DMS153 treated with DMSO at 0.1 percent for 48 hours (cell line): ENCODE results near the gene TAF11L4.
"Not testable (repeated sequence)": the region's sequence is repeated elsewhere in the genome, so short reads cannot be mapped to it uniquely, and the experiment has no call there.

ENCODE experiments used
- DNase-seq: peaks from one replicate; lab custom pipeline; 2025; ENCODE audit not compliant: unreplicated experiment; lab: John Stamatoyannopoulos, UW

The TAF11L4 gene

DNA sequence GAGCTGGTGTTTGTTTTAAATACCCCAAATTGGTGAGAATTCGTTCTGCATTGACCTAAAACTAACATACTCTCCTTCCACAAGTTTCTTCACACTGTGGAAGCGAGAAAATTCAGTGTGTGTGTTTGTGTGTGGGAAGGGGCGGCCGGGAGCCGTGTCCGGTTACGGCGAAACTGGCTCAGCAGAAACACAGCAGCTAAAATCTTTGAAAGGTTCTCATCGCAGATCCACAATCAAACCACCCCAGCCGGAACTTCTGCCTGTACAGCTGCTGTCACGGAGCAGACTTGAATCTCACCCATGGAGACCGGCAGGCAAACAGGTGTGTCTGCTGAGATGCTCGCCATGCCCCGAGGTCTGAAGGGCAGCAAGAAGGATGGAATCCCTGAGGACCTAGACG, at the start of gene TAF11L4:
TSS of gene TAF11L4 (plus strand) at position 301 of the 400 bp plus-strand sequence.
- not testable (repeated sequence) for DNase-seq

DNA sequence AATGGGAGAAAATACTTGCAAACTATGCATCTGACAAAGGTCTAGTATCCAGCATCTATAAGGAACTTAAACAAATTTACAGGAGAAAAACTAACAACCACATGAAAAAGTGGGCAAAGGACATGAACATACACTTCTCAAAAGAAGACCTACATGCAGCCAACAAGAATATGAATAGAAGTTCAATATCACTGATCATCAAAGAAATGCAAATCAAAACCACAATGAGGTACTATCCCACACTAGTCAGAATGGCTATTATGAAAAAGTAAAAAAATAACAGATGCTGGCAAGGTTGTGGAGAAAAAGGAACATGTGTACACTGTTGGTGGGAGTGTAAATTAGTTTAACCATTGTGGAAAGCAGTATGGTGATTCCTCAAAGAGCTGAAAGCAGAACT, 46.5 kb upstream of the TAF11L4 start:
- not testable (repeated sequence) for DNase-seq

DNA sequence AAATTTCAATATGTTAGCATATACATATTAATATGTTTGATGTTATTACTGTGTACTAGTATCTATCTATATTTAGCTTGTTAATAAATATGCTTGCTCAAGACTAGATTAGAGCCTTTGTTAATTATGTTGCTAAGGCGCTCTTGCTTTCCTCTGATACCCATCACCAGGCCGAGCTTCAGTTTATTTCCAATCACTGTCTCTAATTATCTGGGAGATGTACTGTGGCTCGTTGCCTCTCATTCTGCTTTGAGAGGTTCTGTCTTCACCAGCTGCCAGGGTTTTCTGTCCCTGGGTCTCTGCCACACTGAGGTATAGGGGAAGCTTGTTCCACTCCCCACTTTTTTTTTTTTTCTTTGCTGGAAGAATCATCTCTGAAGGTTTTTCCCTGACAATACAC, 44.6 kb upstream of the TAF11L4 start:
- no peak for DNase-seq

DNA sequence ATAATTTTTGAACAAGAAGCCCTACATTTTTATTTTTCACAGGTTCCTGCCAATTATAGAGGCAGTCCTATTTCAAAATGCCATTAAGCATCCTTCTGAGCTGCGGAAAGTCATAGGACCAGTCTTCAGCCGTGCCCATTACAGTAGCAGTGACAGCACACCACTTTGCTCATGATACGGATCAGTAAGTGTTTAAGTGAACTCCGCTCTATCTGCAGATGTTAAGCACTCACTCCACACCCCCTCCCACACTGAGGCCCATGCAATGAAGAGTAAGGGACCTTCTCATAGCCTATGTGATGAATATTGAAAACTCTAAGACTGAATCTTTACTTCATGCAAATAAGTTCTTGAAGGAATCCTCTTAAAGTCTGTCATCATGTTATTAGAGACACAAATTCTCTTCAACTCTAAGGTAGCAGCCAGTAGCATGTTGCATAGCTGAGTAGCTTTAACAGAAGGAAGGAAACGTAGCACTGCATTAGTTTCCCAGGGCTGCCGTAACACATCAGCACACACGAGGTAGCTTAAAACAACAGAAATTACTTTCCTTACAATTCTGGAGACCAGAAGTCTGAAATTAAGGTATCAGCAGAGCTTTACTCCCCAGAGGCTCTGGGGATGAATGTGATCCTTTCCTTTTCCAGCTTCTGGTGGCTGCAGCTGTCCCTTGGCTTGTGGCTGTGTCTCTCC, 43.9 kb upstream of the TAF11L4 start:
- no peak for DNase-seq

DNA sequence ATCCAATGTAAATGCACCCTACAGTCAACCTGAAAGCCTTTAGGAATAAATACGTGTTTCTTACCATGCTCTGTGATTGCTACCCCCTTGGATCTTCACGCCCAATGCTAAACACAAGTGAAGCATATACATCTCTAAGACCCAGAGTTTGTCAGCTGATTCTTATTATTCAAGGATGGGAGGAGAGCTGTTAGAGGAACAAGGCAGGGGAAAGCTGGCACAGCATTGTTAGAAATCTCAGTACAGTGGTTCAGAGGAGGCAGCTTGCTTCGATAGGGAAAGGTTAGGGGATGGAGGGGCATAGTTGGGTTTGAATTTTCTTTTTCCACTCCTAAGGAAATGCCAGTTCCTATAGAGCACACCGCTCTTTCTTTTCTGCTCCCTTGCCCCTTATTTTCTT, 40.2 kb upstream of the TAF11L4 start:
- DNase-seq, result no peak

DNA sequence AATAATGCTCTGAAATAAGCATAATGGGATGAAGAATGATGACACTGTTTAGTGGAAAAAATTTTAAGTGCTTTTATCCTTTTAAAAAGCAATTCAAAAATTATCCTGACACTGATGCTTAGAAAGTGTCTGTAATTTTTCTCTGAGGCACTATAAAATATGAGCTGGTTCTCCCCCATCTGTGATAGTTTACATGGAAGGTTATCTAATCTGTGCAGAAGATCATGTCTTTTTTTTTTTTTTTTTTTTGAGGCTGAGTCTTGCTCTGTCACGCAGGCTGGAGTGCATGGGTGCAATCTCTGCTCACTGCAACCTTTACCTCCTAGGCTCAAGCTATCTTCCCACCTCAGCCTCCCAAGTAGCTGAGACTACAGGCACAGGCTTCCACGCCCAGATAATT, 38.8 kb upstream of the TAF11L4 start:
- DNase-seq, result no peak

DNA sequence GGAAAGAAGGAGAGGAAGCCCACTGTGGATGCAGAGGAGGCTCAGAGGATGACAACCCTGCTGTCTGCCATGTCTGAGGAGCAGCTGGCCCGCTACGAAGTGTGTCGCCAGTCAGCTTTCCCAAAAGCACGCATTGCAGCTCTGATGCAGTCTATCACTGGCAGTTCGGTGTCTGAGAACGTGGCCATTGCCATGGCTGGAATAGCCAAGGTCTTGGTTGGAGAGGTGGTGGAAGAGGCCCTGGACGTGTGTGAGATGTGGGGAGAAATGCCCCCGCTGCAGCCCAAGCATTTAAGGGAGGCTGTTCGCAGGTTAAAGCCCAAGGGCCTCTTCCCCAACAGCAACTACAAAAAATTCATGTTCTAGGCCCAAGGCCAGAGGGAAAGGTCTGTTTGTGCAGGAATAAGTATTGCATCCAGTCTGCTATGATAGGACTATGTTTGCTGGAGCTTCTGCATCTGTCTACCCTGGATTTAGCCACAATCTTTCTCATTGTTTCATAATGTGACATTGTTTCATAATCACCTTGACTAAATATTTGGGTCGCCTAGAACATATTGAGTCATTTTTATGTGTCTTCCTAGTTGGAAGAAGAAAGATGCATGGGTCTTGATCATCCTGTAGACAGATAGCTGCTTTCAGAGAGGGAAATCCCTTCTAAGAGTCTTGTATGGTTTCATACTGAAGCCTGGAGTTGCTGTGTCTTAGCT, 35.0 kb upstream of the TAF11L4 start:
- DNase-seq, result not testable (repeated sequence)

DNA sequence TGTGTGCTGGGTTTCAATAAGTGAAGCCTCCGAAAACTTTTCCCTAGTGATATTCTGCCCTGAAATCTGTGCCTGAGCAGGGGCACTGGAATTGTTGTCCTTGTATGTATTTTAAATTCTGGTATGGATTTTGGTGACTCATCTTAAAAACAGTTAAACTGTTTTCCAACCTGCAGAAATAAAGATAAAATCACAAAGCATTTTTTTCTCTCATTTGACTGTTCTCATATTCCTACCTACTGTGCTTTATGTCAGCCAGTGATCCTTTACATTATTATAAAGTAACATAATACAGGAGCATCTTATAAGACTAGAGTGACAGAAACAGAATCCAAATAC, 34.5 kb upstream of the TAF11L4 start:
- no peak for DNase-seq

DNA sequence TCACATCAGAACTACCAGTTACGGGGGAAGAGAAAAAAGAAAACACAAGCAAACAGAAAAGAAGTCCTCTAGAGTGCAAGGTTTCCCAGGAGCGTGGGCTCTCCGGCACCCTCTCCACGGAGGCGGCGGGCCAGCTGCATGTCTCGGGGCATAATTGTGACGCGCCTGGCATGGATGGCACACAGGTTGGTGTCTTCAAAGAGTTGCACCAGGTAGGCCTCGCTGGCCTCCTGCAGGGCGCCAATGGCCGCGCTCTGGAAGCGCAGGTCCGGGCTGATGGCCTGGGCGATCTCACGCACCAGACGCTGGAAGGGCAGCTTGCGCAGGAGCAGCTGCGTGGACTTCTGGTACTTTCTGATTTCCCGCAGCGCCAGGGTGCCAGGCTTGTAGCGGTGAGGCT, 30.3 kb upstream of the TAF11L4 start:
- DNase-seq, result not testable (repeated sequence)

DNA sequence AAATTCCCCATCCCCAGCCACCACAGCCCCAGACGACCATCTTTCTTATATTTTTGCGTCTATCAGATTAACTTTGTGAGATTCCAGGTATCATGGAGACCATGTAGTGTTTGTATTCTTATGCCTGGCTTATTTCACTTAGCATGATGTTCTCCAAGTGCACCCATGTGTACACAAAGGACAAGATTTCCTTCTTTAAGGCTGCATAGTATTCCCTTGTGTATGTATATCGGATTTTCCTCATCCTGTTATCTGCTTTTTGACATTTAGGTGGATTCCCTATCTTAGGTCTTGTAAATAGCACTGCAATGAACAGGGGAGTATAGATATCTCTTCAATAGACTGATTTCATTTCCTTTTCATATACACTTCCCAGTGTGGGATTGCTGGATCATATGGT, 28.8 kb upstream of the TAF11L4 start:
- DNase-seq, result no peak

DNA sequence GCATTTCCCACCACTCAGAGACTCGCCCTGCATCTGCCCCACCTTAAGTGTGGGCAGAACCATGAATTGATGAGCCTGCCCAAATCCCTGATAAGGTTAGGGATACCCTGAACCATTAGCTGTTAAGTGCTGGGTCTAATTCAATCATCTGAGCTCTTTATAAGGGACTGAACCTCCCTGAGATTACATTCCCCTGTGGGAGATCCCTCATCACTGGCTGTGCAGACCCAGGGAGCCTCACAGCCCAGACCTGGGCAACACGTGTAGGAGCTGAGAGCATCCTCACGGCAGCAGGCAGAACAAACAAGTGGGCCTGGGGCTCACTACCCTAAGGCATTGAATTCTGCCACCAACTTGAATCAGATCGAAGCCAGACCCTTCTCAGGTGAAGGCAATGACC, 24.2 kb upstream of the TAF11L4 start:
- DNase-seq, result no peak

DNA sequence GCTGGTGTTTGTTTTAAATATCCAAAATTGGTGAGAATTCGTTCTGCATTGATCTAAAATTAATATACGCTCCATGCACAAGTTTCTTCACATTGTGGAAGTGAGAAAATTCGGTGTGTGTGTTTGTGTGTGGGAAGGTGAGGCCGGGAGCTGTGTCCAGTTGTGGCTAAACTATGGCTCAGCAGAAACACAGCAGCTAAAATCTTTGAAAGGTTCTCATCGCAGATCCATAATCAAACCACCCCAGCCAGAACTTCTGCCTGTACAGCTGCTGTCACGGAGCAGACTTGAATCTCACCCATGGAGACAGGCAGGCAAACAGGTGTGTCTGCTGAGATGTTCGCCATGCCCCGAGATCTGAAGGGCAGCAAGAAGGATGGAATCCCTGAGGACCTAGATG, 23.7 kb upstream of the TAF11L4 start, which contains the start of gene TAF11L2:
TSS of gene TAF11L2 (plus strand) at position 301 of the 400 bp plus-strand sequence.
- DNase-seq, result not testable (repeated sequence)

DNA sequence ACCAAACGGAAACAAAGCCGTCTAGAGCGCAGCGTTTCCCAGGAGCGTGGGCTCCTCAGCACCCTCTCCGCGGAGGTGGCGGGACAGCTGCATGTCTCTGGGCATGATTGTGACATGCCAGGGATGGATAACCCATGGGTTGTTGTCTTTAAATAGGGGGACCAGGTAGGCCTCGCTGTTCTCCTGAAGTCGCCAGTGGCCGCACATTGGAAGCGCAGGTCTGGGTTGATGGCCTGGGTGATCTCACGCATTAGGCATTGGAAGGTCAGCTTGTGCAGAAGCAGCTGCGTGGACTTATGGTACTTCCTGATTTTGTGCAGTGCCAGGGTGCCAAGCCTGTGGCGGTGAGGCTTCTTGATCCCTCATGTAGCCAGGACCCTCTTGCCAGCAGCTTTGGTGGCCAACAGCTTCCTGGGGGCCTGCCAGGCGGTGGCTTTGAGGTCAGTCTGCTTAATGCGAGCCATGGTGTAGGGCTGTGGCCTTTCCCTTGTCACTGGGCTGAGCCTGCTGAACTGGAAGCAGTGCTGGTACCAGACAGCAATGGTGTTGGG, 9.8 kb upstream of the TAF11L4 start:
- DNase-seq, result no peak

DNA sequence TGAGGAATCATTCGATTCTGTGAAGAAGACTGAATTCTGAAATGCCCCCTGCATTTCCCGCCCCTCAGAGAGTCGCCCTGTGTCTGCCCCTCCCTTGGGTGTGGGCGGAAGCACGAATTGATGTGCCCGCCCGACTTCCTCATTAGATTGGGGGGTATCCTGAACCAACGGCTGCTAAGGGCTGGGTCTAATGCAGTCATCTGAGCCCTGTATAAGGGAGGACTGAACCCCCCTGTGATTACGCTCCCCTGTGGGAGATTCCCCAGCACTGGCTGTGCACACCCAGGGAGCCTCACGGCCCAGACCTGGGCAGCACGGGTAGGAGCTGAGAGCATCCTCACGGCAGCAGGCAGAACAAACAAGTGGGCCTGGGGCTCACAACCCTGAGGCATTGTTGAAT, 4.1 kb upstream of the TAF11L4 start:
- not testable (repeated sequence) for DNase-seq

DNA sequence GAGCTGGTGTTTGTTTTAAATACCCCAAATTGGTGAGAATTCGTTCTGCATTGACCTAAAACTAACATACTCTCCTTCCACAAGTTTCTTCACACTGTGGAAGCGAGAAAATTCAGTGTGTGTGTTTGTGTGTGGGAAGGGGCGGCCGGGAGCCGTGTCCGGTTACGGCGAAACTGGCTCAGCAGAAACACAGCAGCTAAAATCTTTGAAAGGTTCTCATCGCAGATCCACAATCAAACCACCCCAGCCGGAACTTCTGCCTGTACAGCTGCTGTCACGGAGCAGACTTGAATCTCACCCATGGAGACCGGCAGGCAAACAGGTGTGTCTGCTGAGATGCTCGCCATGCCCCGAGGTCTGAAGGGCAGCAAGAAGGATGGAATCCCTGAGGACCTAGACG, 3.5 kb upstream of the TAF11L4 start, which contains the start of gene TAF11L3:
TSS of gene TAF11L3 (plus strand) at position 301 of the 400 bp plus-strand sequence.
- DNase-seq, result not testable (repeated sequence)

DNA sequence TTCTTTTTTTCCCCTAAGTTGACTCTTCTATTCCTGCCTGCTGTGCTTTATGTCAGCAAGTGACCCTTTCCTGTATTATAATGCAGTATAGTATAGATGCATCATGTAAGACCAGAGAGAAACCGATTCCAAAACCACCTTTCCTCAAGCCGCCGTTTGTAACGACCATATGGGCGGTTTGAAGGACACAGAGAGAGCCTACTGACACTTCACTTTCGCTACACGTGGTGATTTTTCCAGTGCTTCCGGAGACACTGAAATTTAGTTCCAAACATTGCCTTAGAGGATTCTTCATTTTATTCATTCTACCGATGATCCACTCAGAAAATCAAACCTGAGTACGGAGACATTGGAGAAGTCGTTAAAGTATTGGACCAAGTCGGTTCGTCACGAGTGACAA, 2.1 kb upstream of the TAF11L4 start:
- not testable (repeated sequence) for DNase-seq

DNA sequence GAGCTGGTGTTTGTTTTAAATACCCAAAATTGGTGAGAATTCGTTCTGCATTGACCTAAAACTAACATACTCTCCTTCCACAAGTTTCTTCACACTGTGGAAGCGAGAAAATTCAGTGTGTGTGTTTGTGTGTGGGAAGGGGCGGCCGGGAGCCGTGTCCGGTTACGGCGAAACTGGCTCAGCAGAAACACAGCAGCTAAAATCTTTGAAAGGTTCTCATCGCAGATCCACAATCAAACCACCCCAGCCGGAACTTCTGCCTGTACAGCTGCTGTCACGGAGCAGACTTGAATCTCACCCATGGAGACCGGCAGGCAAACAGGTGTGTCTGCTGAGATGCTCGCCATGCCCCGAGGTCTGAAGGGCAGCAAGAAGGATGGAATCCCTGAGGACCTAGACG, 3.3 kb downstream of the TAF11L4 start, which contains the start of gene TAF11L5:
TSS of gene TAF11L5 (plus strand) at position 301 of the 400 bp plus-strand sequence.
- not testable (repeated sequence) for DNase-seq

DNA sequence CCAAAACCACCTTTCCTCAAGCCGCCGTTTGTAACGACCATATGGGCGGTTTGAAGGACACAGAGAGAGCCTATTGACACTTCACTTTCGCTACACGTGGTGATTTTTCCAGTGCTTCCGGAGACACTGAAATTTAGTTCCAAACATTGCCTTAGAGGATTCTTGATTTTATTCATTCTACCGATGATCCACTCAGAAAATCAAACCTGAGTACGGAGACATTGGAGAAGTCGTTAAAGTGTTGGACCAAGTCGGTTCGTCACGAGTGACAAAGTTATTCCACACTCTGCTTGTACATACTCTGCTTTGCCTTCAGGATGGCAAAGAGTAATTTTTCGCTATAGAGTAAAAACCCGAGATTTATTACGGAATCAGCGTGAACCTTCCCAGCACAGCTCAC, 4.9 kb downstream of the TAF11L4 start:
- DNase-seq, result not testable (repeated sequence)

DNA sequence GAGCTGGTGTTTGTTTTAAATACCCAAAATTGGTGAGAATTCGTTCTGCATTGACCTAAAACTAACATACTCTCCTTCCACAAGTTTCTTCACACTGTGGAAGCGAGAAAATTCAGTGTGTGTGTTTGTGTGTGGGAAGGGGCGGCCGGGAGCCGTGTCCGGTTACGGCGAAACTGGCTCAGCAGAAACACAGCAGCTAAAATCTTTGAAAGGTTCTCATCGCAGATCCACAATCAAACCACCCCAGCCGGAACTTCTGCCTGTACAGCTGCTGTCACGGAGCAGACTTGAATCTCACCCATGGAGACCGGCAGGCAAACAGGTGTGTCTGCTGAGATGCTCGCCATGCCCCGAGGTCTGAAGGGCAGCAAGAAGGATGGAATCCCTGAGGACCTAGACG, 6.8 kb downstream of the TAF11L4 start, which contains the start of gene TAF11L6:
TSS of gene TAF11L6 (plus strand) at position 301 of the 400 bp plus-strand sequence.
- not testable (repeated sequence) for DNase-seq
